A549 (cell line): Measurements from ENCODE around the gene ISM1.

Experiments
- CTCF ChIP-seq: fragments of >200 bp; sonication (Bioruptor Twin); formaldehyde crosslinking; IDR thresholded peaks from 3 replicates; pipeline ENCODE4 v1.5.1; 2016
- EP300 ChIP-seq, 2 experiments: fragments of >200 bp; sonication (Bioruptor Twin); formaldehyde crosslinking; IDR thresholded peaks; 2 replicates in 1 of 2; 3 replicates in 1 of 2; pipeline ENCODE4 v1.6.1; 2016 to 2017
- ESRRA ChIP-seq: fragments of 150-350 bp; IDR thresholded peaks from 2 replicates; pipeline ENCODE4 v1.6.1; 2014; ENCODE audit warnings: mild to moderate bottlenecking, low read length, borderline replicate concordance
- JUNB ChIP-seq: fragments of >200 bp; sonication (Bioruptor Twin); formaldehyde crosslinking; IDR thresholded peaks from 2 replicates; pipeline ENCODE4 v1.6.1; 2016
- NFE2L2 ChIP-seq: fragments of 150-350 bp; conservative IDR thresholded peaks from 2 replicates; pipeline ENCODE4 v1.6.1; 2014; ENCODE audit warnings: low read length
- POLR2A ChIP-seq: IDR thresholded peaks from 2 replicates; pipeline ENCODE4 v1.6.1; 2012; ENCODE audit warnings: mild to moderate bottlenecking, low read length
- RARB ChIP-seq: fragments of 250-450 bp; sonication (Bioruptor Pico); IDR thresholded peaks from 2 replicates; pipeline ENCODE4 v1.8.0; 2021; ENCODE audit warnings: mild to moderate bottlenecking, moderate library complexity
- RCOR1 ChIP-seq: fragments of 150-350 bp; IDR thresholded peaks from 2 replicates; pipeline ENCODE4 v1.6.1; 2014; ENCODE audit warnings: antibody characterized with exemption, low read length, low read depth
- RFX5 ChIP-seq: fragments of 450-650 bp; IDR thresholded peaks from 2 replicates; pipeline ENCODE4 v1.7.1; 2014; ENCODE audit warnings: antibody characterized with exemption, mild to moderate bottlenecking, moderate library complexity
- TF ChIP-seq, protein P1 (sequence below): fragments of 200-600 bp; sonication (generic); IDR thresholded peaks from 2 replicates; pipeline ENCODE4 v1.6.1; 2016; ENCODE audit warnings: antibody characterized with exemption, mild to moderate bottlenecking, moderate library complexity
- TF ChIP-seq, protein P2 (sequence below): fragments of 450-650 bp; IDR thresholded peaks from 2 replicates; pipeline ENCODE4 v1.6.1; 2014; ENCODE audit warnings: antibody characterized with exemption
- TF ChIP-seq, protein P3 (sequence below): IDR thresholded peaks from 2 replicates; pipeline ENCODE4 v1.6.1; 2012
- TF ChIP-seq, protein P4 (sequence below): IDR thresholded peaks from 2 replicates; pipeline ENCODE4 v1.6.1; 2012

GRCh38 chr20:13338097-13338661 is 117.1 kb downstream of the ISM1 start:
- no peak for TF ChIP-seq POLR2A
- TF ChIP-seq RARB (CRISPR knock-in tag): no peak
- no peak for TF ChIP-seq CTCF
- TF ChIP-seq RCOR1: no peak
- TF ChIP-seq, protein P1, sequence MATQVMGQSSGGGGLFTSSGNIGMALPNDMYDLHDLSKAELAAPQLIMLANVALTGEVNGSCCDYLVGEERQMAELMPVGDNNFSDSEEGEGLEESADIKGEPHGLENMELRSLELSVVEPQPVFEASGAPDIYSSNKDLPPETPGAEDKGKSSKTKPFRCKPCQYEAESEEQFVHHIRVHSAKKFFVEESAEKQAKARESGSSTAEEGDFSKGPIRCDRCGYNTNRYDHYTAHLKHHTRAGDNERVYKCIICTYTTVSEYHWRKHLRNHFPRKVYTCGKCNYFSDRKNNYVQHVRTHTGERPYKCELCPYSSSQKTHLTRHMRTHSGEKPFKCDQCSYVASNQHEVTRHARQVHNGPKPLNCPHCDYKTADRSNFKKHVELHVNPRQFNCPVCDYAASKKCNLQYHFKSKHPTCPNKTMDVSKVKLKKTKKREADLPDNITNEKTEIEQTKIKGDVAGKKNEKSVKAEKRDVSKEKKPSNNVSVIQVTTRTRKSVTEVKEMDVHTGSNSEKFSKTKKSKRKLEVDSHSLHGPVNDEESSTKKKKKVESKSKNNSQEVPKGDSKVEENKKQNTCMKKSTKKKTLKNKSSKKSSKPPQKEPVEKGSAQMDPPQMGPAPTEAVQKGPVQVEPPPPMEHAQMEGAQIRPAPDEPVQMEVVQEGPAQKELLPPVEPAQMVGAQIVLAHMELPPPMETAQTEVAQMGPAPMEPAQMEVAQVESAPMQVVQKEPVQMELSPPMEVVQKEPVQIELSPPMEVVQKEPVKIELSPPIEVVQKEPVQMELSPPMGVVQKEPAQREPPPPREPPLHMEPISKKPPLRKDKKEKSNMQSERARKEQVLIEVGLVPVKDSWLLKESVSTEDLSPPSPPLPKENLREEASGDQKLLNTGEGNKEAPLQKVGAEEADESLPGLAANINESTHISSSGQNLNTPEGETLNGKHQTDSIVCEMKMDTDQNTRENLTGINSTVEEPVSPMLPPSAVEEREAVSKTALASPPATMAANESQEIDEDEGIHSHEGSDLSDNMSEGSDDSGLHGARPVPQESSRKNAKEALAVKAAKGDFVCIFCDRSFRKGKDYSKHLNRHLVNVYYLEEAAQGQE: no peak
- TF ChIP-seq, protein P2, sequence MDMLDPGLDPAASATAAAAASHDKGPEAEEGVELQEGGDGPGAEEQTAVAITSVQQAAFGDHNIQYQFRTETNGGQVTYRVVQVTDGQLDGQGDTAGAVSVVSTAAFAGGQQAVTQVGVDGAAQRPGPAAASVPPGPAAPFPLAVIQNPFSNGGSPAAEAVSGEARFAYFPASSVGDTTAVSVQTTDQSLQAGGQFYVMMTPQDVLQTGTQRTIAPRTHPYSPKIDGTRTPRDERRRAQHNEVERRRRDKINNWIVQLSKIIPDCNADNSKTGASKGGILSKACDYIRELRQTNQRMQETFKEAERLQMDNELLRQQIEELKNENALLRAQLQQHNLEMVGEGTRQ: no peak
- TF ChIP-seq, protein P3, sequence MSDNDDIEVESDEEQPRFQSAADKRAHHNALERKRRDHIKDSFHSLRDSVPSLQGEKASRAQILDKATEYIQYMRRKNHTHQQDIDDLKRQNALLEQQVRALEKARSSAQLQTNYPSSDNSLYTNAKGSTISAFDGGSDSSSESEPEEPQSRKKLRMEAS: no peak
- no peak for TF ChIP-seq JUNB
- no peak for TF ChIP-seq RFX5
- TF ChIP-seq, protein P4, sequence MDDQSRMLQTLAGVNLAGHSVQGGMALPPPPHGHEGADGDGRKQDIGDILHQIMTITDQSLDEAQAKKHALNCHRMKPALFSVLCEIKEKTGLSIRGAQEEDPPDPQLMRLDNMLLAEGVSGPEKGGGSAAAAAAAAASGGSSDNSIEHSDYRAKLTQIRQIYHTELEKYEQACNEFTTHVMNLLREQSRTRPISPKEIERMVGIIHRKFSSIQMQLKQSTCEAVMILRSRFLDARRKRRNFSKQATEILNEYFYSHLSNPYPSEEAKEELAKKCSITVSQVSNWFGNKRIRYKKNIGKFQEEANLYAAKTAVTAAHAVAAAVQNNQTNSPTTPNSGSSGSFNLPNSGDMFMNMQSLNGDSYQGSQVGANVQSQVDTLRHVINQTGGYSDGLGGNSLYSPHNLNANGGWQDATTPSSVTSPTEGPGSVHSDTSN: no peak
- TF ChIP-seq EP300 (IDR thresholded peaks at IDR 0.05): no peak
- TF ChIP-seq NFE2L2: no peak
- TF ChIP-seq ESRRA: no peak
